Spleen (tissue), 11 donors: ENCODE data around the gene MPO. TPM values are rescaled to one million over a fixed set of nuclear protein-coding genes. Genes with fewer than 3 reads are reported as not detected.

Experiments
- DNase-seq: peaks from one replicate; pipeline ENCODE4 v3.0.0-alpha.2; 2020
- H3K27ac ChIP-seq, 8 donors: fragments of 200-600 bp; sonication (generic) in 7 of 8; 1 replicate in 4 of 8; 2 replicates in 4 of 8; pipeline versions ENCODE4 v1.5.0 to v1.8.0; 2016 to 2021; ENCODE audit warnings: inconsistent platforms in 4 of 8, mild to moderate bottlenecking in 4 of 8, moderate library complexity in 1 of 8
- H3K27me3 ChIP-seq, 7 donors: fragments of 200-600 bp; sonication (generic) in 6 of 7; replicated peaks in 1 of 7; 1 replicate in 4 of 7; 2 replicates in 3 of 7; pipeline versions ENCODE4 v1.5.0 to v1.8.0; 2016 to 2021; ENCODE audit warnings: inconsistent platforms in 3 of 7, mild to moderate bottlenecking in 1 of 7
- H3K36me3 ChIP-seq, 6 donors: fragments of 200-600 bp; sonication (generic) in 5 of 6; 1 replicate in 4 of 6; 2 replicates in 2 of 6; pipeline versions ENCODE4 v1.5.0 to v1.8.0; 2016 to 2021; ENCODE audit warnings: inconsistent platforms in 2 of 6
- H3K4me1 ChIP-seq, 6 donors: fragments of 200-600 bp; sonication (generic) in 5 of 6; 1 replicate in 3 of 6; 2 replicates in 3 of 6; pipeline versions ENCODE4 v1.5.0 to v1.8.0; 2016 to 2021; ENCODE audit warnings: inconsistent platforms in 3 of 6
- H3K4me3 ChIP-seq, 8 donors: fragments of 200-600 bp; sonication (generic) in 7 of 8; 1 replicate in 4 of 8; 2 replicates in 4 of 8; pipeline versions ENCODE4 v1.5.0 to v1.8.0; 2016 to 2021; ENCODE audit warnings: inconsistent platforms in 4 of 8, mild to moderate bottlenecking in 4 of 8, moderate library complexity in 2 of 8
- H3K9me3 ChIP-seq, 8 donors: fragments of 200-600 bp; sonication (generic) in 7 of 8; 1 replicate in 4 of 8; 2 replicates in 4 of 8; pipeline versions ENCODE4 v1.5.0 to v1.8.0; 2016 to 2021; ENCODE audit warnings: inconsistent platforms in 4 of 8
- CTCF ChIP-seq, 11 experiments: fragments of 200-600 bp in 7 of 11; fragments of 450-650 bp in 4 of 11; sonication (generic) in 4 of 11; IDR thresholded peaks in 8 of 11; conservative IDR thresholded peaks in 3 of 11; 1 replicate in 7 of 11; 2 replicates in 4 of 11; pipeline versions ENCODE4 v1.4.0 to v1.8.0; 2016 to 2021; ENCODE audit warnings: antibody characterized with exemption in 11 of 11, inconsistent platforms in 4 of 11, mild to moderate bottlenecking in 1 of 11
- POLR2A ChIP-seq, 3 donors: fragments of 450-650 bp; IDR thresholded peaks; one replicate each; pipeline ENCODE4 v1.5.1; 2017; ENCODE audit warnings: antibody characterized with exemption in 3 of 3, mild to moderate bottlenecking in 1 of 3
- POLR2AphosphoS5 ChIP-seq, 3 donors: sonication (generic); formaldehyde crosslinking; IDR thresholded peaks; one replicate each; pipeline ENCODE4 v1.5.1; 2017; ENCODE audit warnings: antibody characterized with exemption in 3 of 3
- WGBS, 5 donors: extraction: QIAGEN DNeasy Blood & Tissue Kit in 3 of 5; methylation state at CpG; one replicate each; pipeline versions ENCODE4 v1.1.5 to v1.1.7; 2013 to 2018; 5-methylcytosine and 5-hydroxymethylcytosine counted together
- intact Hi-C: fragments of 100-400 bp; cut with DNase I; formaldehyde crosslinking; loops from one replicate; pipeline ENCODE4 v1.15.0; 2023; ENCODE audit warnings: low total_unique reads
- polyA plus RNA-seq, 3 donors: library from polyadenylated mRNA; stranded (reverse); fragments of 200-250 nt; gene quantifications; one replicate each; pipeline ENCODE4 v1.2.1, GENCODE V29; 2013
- total RNA-seq, 7 donors: library from RNA; depleted of rRNA in 3 of 7; stranded (reverse); fragments of >200 nt in 3 of 7; fragmentation: NEBNext Ultra II Directional in 4 of 7; extraction: Animal tissue kit (Norgen Biotek cat#: 25700) in 4 of 7; gene quantifications; one replicate each; pipeline versions ENCODE4 v1.1.0 to v1.2.1, GENCODE V29; 2016 to 2021
- donor health status: healthy with polysubstance abuse.
- donor health status: DM: no; HTN: no; CAD: no; lungs with moderate emphysema.
- donor health status: DM: no; HTN: no; CAD: no.
- donor health status: Bipolar disorder and iron deficiency.
- donor health status: healthy.
- donor health status: DM: no; HTN: no; CAD: no.
- donor health status: DM: yes; HTN: yes; CAD: no.

Gene MPO
- total and polyA plus RNA-seq, 10 donors = 0.52 to 75.7 (median 12.0) TPM

GRCh38 chr17:58312021-58312630 is 31.4 kb upstream of the MPO start:
- Histone ChIP-seq H3K4me1 (peaks cover 0 to 17% (median under 1%) of the 10 kb centered on the region in 6 donors), H3K27ac (no peak overlapping the region), H3K27me3 (no peaks in the 10 kb centered on the region), H3K36me3 (peaks cover 0 to 46% (median 0%) of the 10 kb centered on the region in 6 donors), H3K4me3 (no peak overlapping the region), H3K9me3 (no peaks in the 10 kb centered on the region)
- DNase-seq = no peak
- no peak for TF ChIP-seq POLR2AphosphoS5 (IDR thresholded peaks at IDR 0.05)
- TF ChIP-seq CTCF (IDR thresholded peaks at IDR 0.05 in 8 of 11, conservative IDR thresholded peaks at IDR 0.05 in 3 of 11) = no peak
- TF ChIP-seq POLR2A (IDR thresholded peaks at IDR 0.05) = no peak
- 76 to 95% (median 91%) methylated on average over 8 to 23 of the region's 23 CpGs for WGBS, 5 donors
- intact Hi-C loops = loop anchor here (10.0 kb wide), 1 partner anchor 103 kb away; the partner anchor contains the start of gene RNF43

GRCh38 chr17:58311429-58311894 is 30.7 kb upstream of the MPO start:
- H3K4me1 ChIP-seq = peaks cover 0 to 11% (median 0%) of the 10 kb centered on the region in 6 donors
- no peak for DNase-seq
- H3K27ac ChIP-seq = no peak overlapping the region
- TF ChIP-seq CTCF (IDR thresholded peaks at IDR 0.05 in 8 of 11, conservative IDR thresholded peaks at IDR 0.05 in 3 of 11) = no peak
- no peak for TF ChIP-seq POLR2A (IDR thresholded peaks at IDR 0.05)
- TF ChIP-seq POLR2AphosphoS5 (IDR thresholded peaks at IDR 0.05) = no peak
- no peaks in the 10 kb centered on the region for H3K27me3 ChIP-seq
- intact Hi-C loops = loop anchor here (10.0 kb wide), 1 partner anchor 103 kb away; the partner anchor contains the start of gene RNF43
- 89 to 100% (median 96%) methylated on average over 4 to 9 of the region's 9 CpGs for WGBS, 5 donors
- peaks cover 0 to 50% (median 0%) of the 10 kb centered on the region in 6 donors for H3K36me3 ChIP-seq
- H3K9me3 ChIP-seq = no peaks in the 10 kb centered on the region
- no peak overlapping the region for H3K4me3 ChIP-seq

GRCh38 chr17:58310511-58311428 is 30.0 kb upstream of the MPO start:
- intact Hi-C loops = loop anchor here (10.0 kb wide), 1 partner anchor 104 kb away; the partner anchor contains the start of gene RNF43
- no peak for DNase-seq
- 88 to 95% (median 91%) methylated on average over 15 to 23 of the region's 23 CpGs for WGBS, 5 donors
- TF ChIP-seq POLR2AphosphoS5 (IDR thresholded peaks at IDR 0.05) (no peak), CTCF (IDR thresholded peaks at IDR 0.05 in 8 of 11, conservative IDR thresholded peaks at IDR 0.05 in 3 of 11) (no peak), POLR2A (IDR thresholded peaks at IDR 0.05) (no peak)
- H3K4me1 ChIP-seq = peaks cover 0 to 11% (median 0%) of the 10 kb centered on the region in 6 donors
- H3K4me3 ChIP-seq = no peak overlapping the region
- H3K27ac ChIP-seq = no peak overlapping the region
- H3K36me3 ChIP-seq = peaks cover 0 to 50% (median 0%) of the 10 kb centered on the region in 6 donors
- no peaks in the 10 kb centered on the region for H3K9me3 ChIP-seq
- no peaks in the 10 kb centered on the region for H3K27me3 ChIP-seq
